Measurements from ENCODE around the gene TOM1L2. TPM values are rescaled to one million over a fixed set of nuclear protein-coding genes. Genes with fewer than 3 reads are reported as not detected.
A peak's percentile ranks its signal among the peaks of the same experiment; 100 is the strongest.
"Not testable (repeated sequence)": the region's sequence is repeated elsewhere in the genome, so short reads cannot be mapped to it uniquely, and the experiment has no call there.

The TOM1L2 gene
- polyA plus RNA-seq, 3 donors: 31.8 to 36.2 (median 32.2) TPM

GRCh38 chr17:17811381-17812210 lies 160.6 kb downstream of the TOM1L2 start:
- no peak for DNase-seq (ENCODE audit: low read depth in 3 of 3, low spot score in 2 of 3)

DNA sequence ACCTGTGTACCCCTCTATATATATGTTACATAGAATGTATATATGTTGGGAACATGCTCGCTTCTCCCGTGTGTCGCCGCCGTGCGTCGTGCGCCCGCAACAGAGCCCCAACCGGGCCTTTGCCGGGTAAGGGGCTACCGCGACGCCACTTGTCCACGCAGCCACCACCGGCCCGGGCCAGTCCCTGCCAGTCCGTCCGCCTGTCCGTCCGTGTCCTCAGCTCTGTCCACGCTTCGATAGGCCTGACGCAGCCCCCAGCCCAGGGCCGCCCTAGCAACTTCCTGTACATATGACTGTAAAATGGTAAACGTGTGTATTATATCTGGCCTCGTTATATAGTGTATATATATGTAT lies 161.3 kb downstream of the TOM1L2 start:
- DNase-seq (ENCODE audit: low read depth in 3 of 3, low spot score in 2 of 3): no peak

DNA sequence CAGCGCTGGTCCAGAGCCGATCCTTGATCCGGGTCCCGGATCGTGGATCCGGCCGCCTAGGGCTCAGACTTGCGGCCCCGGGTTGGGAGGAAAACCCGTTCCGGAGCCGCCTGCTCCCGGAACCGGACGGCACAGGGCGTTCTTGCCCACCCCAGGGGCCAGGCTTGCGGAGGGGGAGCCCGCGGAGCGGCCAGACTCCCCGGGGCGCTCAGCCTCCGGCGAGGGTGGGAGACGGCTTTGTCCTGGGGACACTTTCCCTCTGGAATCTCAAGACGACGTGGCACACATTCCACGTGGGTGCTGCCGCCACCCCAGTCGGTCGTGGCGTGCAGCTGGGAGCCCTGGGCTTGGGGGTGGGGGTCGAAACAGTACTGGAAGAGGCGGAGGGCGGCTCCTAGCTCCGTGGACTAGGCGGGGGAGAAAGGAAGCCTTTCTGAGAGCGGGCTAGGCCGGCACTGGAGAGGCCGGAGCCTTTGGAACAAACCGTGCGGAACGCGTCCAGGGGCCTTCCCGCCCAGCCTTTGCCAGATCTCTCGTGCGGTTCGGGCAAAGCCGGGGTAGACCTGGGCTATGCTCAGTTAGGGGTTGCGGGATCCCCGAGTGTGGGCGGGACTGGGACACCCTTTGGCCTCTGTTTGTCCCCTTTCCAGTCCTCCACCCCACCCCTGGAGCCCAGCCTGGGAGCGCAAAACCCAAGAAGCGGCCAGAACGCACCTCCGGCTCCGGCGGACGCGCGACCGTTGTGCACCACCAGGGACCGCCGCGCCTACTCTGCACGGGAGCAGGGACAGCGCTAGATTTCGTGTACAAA lies 161.9 kb downstream of the TOM1L2 start:
- DNase-seq (ENCODE audit: low read depth in 3 of 3, low spot score in 2 of 3): peak in 2 of 3 donors; percentile 59 to 74

DNA sequence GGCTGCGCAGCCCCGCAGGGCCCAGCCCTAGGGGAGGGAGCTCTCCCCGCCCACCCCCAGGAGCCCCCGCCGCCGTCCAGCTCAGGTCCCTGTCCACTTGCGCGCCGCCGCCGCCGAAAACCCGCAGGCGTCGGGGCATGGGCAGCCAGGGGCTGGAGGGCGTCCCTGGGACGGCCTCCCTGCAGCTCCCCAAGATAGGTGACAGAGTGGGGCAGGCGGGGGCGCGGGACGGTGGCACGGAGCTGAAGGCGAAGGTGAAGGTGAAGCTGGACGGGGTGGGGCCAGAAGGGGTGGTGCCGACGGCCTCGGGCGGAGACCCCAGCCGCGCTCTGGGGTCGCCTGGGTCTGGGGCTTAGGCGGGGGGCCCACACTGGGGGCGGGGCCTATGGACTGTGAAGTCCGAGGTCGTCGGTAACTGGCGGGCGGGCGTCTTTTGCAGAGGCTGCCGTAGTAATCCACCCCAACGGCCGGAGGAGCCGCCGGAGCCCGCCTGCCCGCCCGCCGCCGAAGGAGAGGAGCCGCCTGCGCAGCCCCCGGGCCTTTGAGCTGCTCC lies 162.6 kb downstream of the TOM1L2 start:
- DNase-seq (ENCODE audit: low read depth in 3 of 3, low spot score in 2 of 3): no peak

DNA sequence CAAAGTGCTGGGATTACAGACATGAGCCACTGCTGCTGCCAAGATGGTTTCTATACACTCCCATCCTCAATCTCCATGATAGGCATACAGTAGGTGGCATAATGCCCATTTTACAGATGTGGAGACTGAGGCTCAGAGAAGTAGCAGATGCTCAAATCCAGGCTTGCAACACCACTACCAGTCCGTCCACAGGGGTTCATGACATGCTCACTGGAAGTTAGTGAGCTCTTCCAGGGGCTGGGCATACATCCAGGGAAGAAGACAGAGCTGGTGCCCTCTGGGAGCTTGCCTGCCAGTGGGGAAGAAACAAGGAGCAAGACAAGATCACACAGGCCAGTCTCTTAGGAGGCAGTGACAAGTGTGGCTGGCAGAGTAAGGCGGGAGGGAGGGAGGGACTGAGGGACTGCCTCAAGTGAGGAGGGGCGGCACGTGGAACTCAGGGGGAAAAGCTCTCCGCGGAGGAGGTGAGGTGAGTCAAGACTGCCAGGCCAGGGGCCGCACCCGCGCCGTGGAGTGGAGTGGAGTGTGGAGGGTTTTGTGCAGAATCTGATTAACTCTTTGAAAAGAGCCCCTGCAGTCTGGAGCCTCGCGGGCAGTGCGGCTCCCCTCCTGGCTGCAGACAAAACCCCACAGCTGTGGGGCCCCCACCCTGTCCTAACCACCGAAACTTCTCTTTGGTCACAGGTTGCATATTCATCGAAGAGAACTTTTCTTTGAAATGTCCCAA lies 163.3 kb downstream of the TOM1L2 start:
- no peak for DNase-seq (ENCODE audit: low read depth in 3 of 3, low spot score in 2 of 3)

DNA sequence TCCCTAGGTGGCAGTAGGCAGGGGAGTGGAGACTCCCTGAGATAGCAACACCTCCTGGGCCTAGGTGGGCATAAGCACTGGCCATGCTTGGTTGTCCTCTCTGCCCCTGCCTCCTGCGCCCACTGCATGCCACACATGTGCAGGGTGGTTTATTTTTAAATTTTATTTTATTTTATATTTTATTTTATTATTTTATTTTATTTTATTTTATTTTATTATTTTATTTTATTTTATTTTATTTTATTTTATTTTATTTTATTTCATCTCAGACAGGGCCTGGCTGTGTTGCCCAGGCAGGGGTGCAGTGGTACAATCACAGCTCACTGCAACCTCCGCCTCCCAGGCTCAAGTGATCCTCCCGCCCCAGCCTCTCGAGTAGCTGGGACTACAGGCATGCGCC lies 164.0 kb downstream of the TOM1L2 start:
- not testable (repeated sequence) for DNase-seq (ENCODE audit: low read depth in 3 of 3, low spot score in 2 of 3)

- DNase-seq (ENCODE audit: low read depth in 3 of 3, low spot score in 2 of 3): no peak
Observed at GRCh38 chr17:17807440-17807839, 164.8 kb downstream of the TOM1L2 start.

DNA sequence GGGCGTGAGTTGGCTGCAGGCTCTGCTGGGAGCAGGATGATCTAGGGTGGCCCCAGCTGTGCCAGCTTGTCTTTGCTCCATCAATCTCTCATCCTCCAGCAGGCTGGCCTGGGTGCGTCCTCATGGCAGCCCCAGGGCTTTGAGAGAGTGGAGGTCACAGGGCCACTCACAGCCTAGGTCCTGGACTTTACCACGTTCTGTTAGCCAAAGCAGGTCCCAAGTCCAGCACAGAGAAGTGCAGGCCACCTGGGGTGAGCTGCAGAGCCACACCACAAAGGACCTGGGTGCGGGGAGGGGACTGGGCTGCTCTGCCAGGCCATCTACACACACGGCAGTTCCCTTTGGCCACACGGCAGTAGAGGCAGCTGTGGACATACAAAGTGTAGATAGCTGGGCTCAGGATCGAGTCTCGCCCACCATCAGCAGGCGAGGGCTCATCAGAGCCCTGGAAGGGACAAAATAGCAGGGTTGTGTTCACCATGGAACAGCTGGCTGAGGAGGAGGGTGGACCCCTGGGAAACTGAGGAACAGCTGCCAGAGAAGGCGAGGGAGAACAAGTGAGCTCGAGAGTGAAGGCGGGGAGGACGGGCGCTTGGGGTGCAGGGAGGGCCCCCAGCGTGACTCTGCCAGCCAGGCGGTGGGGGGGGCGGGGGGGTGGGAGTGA lies 165.5 kb downstream of the TOM1L2 start:
- no peak for DNase-seq (ENCODE audit: low read depth in 3 of 3, low spot score in 2 of 3)

DNA sequence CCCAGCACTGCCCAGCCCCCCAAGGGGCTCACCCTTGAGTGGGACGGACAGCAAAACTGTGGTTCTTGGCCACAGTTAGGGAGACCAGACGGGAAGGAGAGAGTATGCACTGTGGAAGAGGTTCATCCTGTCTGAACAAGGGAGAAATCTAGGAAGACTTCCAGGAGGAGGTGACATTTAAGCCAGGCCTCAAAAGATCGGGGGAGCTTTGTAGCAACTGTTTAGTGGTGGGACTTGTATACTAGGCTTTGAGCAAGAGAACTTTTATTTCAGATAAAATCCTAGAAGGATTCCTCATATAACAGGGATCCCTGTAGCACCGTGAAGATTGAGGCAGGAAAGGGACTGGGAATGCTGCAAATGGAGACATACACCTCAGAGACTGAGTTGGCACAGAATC lies 166.2 kb downstream of the TOM1L2 start:
- DNase-seq (ENCODE audit: low read depth in 3 of 3, low spot score in 2 of 3): no peak

DNA sequence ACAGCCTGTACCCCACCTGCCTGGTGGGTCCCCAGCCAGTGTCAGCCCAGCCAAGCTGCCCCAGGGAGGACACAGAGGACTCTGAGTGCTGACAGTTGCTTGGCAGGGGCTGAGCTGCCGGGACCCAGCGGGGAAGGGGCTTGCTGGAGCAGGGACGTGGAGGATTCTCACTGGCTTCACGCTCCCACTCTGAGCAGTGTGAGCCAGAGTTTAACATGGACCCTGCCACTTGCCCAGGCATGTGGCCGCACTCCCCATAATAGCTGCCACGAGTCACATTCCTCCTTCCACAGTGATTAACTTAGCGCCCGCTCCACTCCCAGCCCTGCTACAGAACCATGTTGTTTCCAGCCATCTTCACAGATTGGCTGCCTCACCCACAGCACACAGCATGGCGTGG lies 166.6 kb downstream of the TOM1L2 start:
- no peak for DNase-seq (ENCODE audit: low read depth in 3 of 3, low spot score in 2 of 3)

DNA sequence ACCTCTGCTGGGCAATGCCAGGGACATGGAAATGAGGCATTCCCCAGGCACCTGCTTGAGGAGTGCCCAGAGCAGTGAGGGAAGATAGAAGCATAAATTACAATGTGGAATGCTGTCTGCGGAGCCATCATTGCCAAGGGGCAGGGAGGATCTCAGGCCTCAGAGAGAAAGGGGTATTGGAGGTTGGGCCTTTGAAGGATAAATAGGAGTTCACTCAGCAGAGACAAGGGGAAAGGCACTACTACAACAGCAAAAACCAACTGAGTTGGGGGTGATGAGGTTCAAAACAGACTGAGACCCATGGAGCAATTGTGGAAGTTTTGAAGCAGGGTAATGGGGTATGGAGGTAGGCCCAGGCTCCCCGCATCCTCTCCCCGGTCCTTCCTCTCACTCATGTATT lies 168.2 kb downstream of the TOM1L2 start:
- no peak for DNase-seq (ENCODE audit: low read depth in 3 of 3, low spot score in 2 of 3)

- DNase-seq (ENCODE audit: low read depth in 3 of 3, low spot score in 2 of 3): no peak
Observed at GRCh38 chr17:17801800-17802481, 170.3 kb downstream of the TOM1L2 start.

DNA sequence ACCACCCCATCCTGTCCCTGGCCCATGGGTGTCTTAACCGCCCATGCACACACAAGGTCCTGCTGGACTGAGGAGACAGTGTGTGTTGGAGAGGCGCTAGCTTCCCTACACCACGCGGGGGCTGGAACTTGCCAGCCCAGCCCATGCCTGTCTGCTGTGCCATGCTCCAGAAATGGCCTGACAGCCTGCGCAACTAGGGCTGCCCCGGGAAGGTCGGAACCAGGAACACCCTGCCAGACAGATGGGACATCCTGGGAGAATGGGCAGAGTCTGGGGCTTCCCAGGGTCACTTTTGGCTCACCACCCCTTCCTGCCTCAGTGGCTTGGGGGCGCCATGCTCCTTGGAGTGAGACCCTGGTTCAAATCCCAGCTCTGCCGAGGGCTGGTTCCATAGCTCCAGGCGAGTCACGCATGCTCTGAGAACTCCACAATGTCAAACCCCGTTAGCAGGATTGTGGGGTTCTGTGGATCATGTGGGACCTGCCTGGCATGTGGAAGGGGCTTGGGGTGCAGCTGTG lies 171.6 kb downstream of the TOM1L2 start:
- no peak for DNase-seq (ENCODE audit: low read depth in 3 of 3, low spot score in 2 of 3)

DNA sequence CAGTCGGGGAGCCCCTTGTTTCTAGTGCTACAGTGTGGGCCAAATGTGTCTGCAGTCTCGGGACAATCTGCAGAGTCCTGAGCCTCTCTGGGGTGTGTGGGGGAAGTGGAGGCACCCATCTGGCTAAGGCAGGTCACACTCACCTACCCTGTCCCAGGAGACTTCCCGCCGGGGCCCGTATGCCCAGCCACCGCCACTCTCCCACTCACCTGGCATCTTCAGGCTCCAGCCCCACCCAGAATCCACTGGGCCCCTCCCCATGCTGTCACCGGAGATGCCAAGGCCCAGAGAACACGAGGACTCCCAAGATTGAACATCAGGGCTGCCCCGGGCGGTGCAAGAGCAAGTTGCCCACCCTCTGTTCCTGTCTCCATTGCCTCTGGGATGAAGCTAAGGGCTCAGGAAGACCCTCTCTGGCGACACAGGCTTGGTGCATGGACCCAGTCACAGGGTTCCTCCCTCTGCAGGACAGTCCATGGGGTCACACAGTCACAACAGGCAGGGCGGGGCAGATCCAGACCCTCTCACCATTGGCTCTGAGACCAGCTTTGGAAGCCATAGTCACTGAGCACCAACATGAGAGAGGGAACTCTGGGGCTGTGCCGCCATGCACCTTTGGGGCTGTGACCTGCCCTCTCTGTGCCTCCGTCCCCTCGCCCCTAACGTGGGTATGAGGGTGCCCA lies 173.5 kb downstream of the TOM1L2 start:
- no peak for DNase-seq (ENCODE audit: low read depth in 3 of 3, low spot score in 2 of 3)

GRCh38 chr17:17798010-17798556 lies 174.1 kb downstream of the TOM1L2 start:
- no peak for DNase-seq (ENCODE audit: low read depth in 3 of 3, low spot score in 2 of 3)

GRCh38 chr17:17797119-17797809 lies 174.9 kb downstream of the TOM1L2 start:
- DNase-seq (ENCODE audit: low read depth in 3 of 3, low spot score in 2 of 3): no peak

GRCh38 chr17:17796787-17797061 lies 175.5 kb downstream of the TOM1L2 start:
- DNase-seq (ENCODE audit: low read depth in 3 of 3, low spot score in 2 of 3): no peak

DNA sequence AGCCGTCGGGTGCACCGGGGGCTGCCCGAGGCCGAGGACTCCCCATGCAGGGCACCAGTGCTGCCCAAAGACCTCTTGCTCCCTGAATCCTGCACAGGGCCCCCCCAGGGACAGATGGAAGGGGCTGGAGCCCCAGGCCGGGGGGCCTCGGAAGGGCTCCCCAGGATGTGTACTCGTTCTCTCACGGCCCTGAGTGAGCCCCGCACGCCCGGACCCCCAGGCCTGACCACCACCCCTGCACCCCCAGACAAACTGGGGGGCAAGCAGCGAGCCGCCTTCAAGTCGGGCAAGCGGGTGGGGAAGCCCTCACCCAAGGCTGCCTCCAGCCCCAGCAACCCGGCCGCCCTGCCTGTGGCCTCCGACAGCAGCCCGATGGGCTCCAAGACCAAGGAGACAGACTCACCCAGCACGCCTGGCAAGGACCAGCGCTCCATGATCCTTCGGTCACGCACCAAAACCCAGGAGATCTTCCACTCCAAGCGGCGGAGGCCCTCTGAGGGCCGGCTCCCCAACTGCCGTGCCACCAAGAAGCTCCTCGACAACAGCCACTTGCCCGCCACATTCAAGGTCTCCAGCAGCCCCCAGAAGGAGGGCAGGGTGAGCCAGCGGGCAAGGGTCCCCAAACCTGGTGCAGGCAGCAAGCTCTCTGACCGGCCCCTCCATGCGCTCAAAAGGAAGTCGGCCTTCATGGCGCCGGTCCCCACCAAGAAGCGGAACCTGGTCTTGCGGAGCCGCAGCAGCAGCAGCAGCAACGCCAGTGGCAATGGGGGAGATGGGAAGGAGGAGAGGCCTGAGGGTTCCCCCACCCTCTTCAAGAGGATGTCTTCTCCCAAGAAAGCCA lies 176.0 kb downstream of the TOM1L2 start:
- DNase-seq (ENCODE audit: low read depth in 3 of 3, low spot score in 2 of 3): no peak

Measured in right renal cortex interstitium (tissue), 3 donors.